HepG2 (cell line): ENCODE results near the gene PELI3. TPM values are rescaled to one million over a fixed set of nuclear protein-coding genes. Genes with fewer than 3 reads are reported as not detected.

Experiments
- ATF5 ChIP-seq: sonication (generic); formaldehyde crosslinking; IDR thresholded peaks from 2 replicates; pipeline ENCODE4 v1.4.0; 2020; ENCODE audit warnings: mild to moderate bottlenecking, low read depth, missing genetic modification reagents
- CHD2 ChIP-seq: IDR thresholded peaks from 2 replicates; pipeline ENCODE4 v1.6.1; 2011; ENCODE audit warnings: low read depth, low read length, improper control_type of control experiment
- FOXP1 ChIP-seq, 2 experiments: fragments of 450-650 bp in 1 of 2; IDR thresholded peaks; 2 replicates each; pipeline ENCODE4 v1.6.1; 2017 to 2018; ENCODE audit warnings: antibody characterized with exemption in 1 of 2
- GATA4 ChIP-seq: sonication (generic); IDR thresholded peaks from 2 replicates; pipeline ENCODE4 v1.6.1; 2016; ENCODE audit warnings: antibody characterized with exemption, low read depth, borderline replicate concordance
- JUNB ChIP-seq: sonication (generic); formaldehyde crosslinking; IDR thresholded peaks from 2 replicates; pipeline ENCODE4 v1.8.0; 2022; ENCODE audit warnings: missing genetic modification reagents, mild to moderate bottlenecking, borderline replicate concordance
- MXD1 ChIP-seq: sonication (generic); formaldehyde crosslinking; IDR thresholded peaks from 2 replicates; pipeline ENCODE4 v1.4.0; 2020; ENCODE audit warnings: mild to moderate bottlenecking, missing genetic modification reagents
- MYC ChIP-seq: sonication (generic); formaldehyde crosslinking; IDR thresholded peaks from 2 replicates; pipeline ENCODE4 v1.9.0; 2021; ENCODE audit warnings: missing genetic modification reagents, borderline replicate concordance
- NCOA1 ChIP-seq: sonication (generic); formaldehyde crosslinking; IDR thresholded peaks from 2 replicates; pipeline ENCODE4 v1.9.0; 2021; ENCODE audit warnings: missing genetic modification reagents
- PCBP2 ChIP-seq: fragments of 200-400 bp; formaldehyde crosslinking; optimal IDR thresholded peaks from 2 replicates; pipeline ENCODE3; 2018; ENCODE audit warnings: low read length, low read depth; ENCODE audit not compliant: poor library complexity, severe bottlenecking
- REPIN1 ChIP-seq: sonication (generic); formaldehyde crosslinking; IDR thresholded peaks from 2 replicates; pipeline ENCODE4 v1.8.0; 2022; ENCODE audit warnings: missing genetic modification reagents, low read depth, mild to moderate bottlenecking, borderline replicate concordance
- SSRP1 ChIP-seq: IDR thresholded peaks from 2 replicates; pipeline ENCODE4 v1.6.1; 2016; ENCODE audit warnings: control low read depth
- TARDBP ChIP-seq: sonication (generic); formaldehyde crosslinking; IDR thresholded peaks from 2 replicates; pipeline ENCODE4 v1.8.0; 2022; ENCODE audit warnings: mild to moderate bottlenecking, missing genetic modification reagents
- THAP8 ChIP-seq: sonication (generic); formaldehyde crosslinking; IDR thresholded peaks from 2 replicates; pipeline ENCODE4 v1.5.1; 2020; ENCODE audit warnings: missing genetic modification reagents, mild to moderate bottlenecking, borderline replicate concordance
- TRIM22 ChIP-seq: fragments of 450-650 bp; IDR thresholded peaks from 2 replicates; pipeline ENCODE4 v1.6.1; 2017
- YEATS2 ChIP-seq: sonication (generic); formaldehyde crosslinking; IDR thresholded peaks from 2 replicates; pipeline ENCODE4 v1.4.0; 2020; ENCODE audit warnings: missing genetic modification reagents, borderline replicate concordance
- ZBTB33 ChIP-seq: sonication (generic); formaldehyde crosslinking; IDR thresholded peaks from 2 replicates; pipeline ENCODE4 v1.4.0; 2020; ENCODE audit warnings: missing genetic modification reagents
- ZFP90 ChIP-seq: sonication (generic); formaldehyde crosslinking; IDR thresholded peaks from 2 replicates; pipeline ENCODE4 v1.8.0; 2022; ENCODE audit warnings: missing genetic modification reagents, mild to moderate bottlenecking, inconsistent platforms, borderline replicate concordance
- ZNF430 ChIP-seq: sonication (generic); formaldehyde crosslinking; IDR thresholded peaks from 2 replicates; pipeline ENCODE4 v1.9.0; 2021; ENCODE audit warnings: mild to moderate bottlenecking, missing genetic modification reagents
- ZNF891 ChIP-seq: sonication (generic); formaldehyde crosslinking; IDR thresholded peaks from 2 replicates; pipeline ENCODE4 v1.5.0; 2020; ENCODE audit warnings: mild to moderate bottlenecking, missing genetic modification reagents
- polyA plus RNA-seq, 8 experiments: library from polyadenylated mRNA; depleted of rRNA in 3 of 8; stranded (reverse) in 7 of 8; unstranded in 1 of 8; fragments of >200 nt; fragmentation: Illumina TruSeq in 4 of 8; extraction: Trizol in 4 of 8; gene quantifications; 2 replicates each; pipeline versions ENCODE4 v1.2.1 to v1.2.3, GENCODE V29; 2011 to 2016; ENCODE audit warnings: low read depth in 4 of 8, missing spikeins in 1 of 8, mixed read lengths in 1 of 8; ENCODE audit not compliant: insufficient read depth in 1 of 8
- total RNA-seq, 5 experiments: library from RNA; depleted of rRNA; stranded (reverse); fragments of >200 nt; fragmentation: Illumina TruSeq; extraction: Trizol; gene quantifications; 2 replicates each; pipeline ENCODE4 v1.2.3, GENCODE V29; 2016; ENCODE audit warnings: low read depth in 1 of 5

Gene PELI3
- total and polyA plus RNA-seq, 2 of the 13 experiments (the other 11 are each of a cell fraction or from before 2014, with no cell fraction given): 2.0 to 4.0 TPM

- TF ChIP-seq ZBTB33 (CRISPR knock-in tag): peak; percentile 51; the same call in 1 of the 2 replicates
- peak; percentile 29; the same call in 1 of the 2 replicates for TF ChIP-seq CHD2
- no peak for TF ChIP-seq NCOA1 (CRISPR knock-in tag)
- TF ChIP-seq GATA4: no peak
- TF ChIP-seq FOXP1 (IDR thresholded peaks at IDR 0.05): no peak
- peak; percentile 40; the same call in 1 of the 2 replicates for TF ChIP-seq FOXP1 (CRISPR knock-in tag; IDR thresholded peaks at IDR 0.05)
- peak; percentile 61; the same call in 1 of the 2 replicates for TF ChIP-seq ZNF891
- peak; percentile 75; the same call in 1 of the 2 replicates for TF ChIP-seq YEATS2 (CRISPR knock-in tag)
- TF ChIP-seq PCBP2: no peak
- peak; percentile 78 for TF ChIP-seq TARDBP (CRISPR knock-in tag)
- TF ChIP-seq JUNB (CRISPR knock-in tag): no peak
- TF ChIP-seq ATF5 (CRISPR knock-in tag): no peak
- TF ChIP-seq REPIN1 (CRISPR knock-in tag): peak; percentile 57; the same call in 1 of the 2 replicates
- TF ChIP-seq THAP8 (CRISPR knock-in tag): no peak
- no peak for TF ChIP-seq TRIM22
- TF ChIP-seq SSRP1 (CRISPR knock-in tag): 0 out of 2 replicates have a peak, but pooled peaks have one; percentile 70
- peak; percentile 44; the same call in 1 of the 2 replicates for TF ChIP-seq MYC (CRISPR knock-in tag)
- TF ChIP-seq MXD1 (CRISPR knock-in tag): peak; percentile 78; the same call in 1 of the 2 replicates
- TF ChIP-seq ZFP90: 0 out of 2 replicates have a peak, but pooled peaks have one; percentile 30
- peak; percentile 54; the same call in 1 of the 2 replicates for TF ChIP-seq ZNF430 (CRISPR knock-in tag)
These were observed 43.7 kb downstream of the PELI3 start, which contains the start of gene BBS1 (continued) for GRCh38 chr11:66510271-66510989.
